Medulla oblongata (tissue), 1 donor: ENCODE results near the gene PAIP2.
"Not testable (repeated sequence)": the region's sequence is repeated elsewhere in the genome, so short reads cannot be mapped to it uniquely, and the experiment has no call there.

ENCODE experiments used
- DNase-seq: peaks from one replicate; pipeline ENCODE4 v3.0.0-alpha.2; 2015; ENCODE audit errors: extremely low spot score

PAIP2 gene

DNA sequence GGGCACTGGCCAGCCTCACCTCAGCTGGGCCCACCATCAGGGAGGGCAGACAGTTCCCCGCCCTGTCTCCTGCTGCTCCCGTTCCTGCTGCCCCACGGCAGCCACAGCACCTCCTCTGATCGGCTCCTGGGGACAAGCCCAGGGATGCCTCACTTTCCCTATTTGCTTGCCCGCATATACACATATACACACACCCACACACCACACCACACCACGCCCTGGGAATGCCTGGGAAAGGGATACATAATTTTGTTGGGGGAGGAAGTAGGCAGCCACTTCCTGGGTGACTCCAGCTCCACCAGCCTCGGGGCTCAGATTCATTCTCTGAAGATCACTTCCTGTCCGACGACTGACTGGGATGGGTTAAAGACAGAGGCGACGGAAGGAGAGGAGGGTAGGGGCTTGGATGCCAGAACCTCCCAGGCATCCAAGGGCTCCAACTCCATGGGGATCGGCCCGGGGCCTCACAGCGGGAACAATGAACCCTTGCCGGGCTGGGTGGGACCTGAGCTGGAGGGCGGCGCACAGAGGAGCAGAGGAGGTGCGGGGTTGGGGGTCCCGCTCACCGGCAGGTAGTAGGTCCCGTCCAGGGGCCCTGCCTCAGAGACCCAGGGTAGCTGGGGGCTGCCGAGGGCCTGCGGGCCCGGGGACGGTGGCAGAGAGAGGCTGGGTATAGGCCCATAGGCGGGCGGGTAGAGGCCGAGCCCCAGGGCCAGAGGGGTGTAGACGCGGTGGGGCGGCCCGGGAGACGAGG, 50.1 kb downstream of the PAIP2 start:
- DNase-seq = no peak

GRCh38 chr5:139392324-139392677, 50.6 kb downstream of the PAIP2 start:
- no peak for DNase-seq

DNA sequence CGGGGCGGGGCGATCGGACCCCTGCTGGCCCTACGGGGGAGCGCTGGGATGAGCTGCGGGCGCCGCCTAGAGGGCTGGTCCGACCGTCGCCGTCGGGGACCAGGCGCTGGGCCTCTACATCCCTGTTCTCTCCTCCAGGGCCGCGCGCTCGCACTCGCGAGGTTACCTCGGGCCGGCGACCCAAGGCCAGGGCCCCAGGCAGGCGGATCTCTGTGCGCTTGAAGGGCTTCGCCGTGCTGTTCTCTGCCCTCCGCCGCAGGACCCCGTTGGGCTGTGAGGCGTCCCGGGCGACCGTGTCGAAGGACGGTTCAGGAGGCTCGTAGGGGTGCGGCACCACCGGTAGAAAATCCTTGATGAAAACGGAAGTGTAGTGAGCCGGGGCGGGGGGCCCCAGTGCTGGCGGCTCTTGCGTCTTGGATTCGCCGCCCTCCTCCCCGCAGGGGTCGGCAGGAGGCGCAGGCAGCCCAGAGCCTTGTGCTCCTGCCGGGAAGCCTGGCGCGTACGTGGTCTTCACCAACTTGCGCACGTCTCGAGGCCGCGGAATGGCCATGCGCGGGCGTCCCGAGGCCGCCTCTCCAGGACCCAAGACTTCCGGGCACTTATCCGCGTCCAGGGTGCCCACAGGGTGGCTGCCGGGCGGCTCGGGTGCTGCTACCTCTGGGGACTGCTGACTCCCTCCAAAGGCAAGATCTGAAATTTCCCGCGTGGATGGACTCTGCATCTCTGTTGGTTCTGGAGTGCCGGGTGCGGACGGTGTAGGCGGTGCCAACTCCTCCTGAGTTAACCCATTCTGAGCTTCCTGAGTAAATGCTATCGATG, 51.2 kb downstream of the PAIP2 start:
- no peak for DNase-seq

GRCh38 chr5:139393497-139394122, 52.0 kb downstream of the PAIP2 start:
- no peak for DNase-seq

GRCh38 chr5:139394123-139394653, 52.5 kb downstream of the PAIP2 start:
- no peak for DNase-seq

DNA sequence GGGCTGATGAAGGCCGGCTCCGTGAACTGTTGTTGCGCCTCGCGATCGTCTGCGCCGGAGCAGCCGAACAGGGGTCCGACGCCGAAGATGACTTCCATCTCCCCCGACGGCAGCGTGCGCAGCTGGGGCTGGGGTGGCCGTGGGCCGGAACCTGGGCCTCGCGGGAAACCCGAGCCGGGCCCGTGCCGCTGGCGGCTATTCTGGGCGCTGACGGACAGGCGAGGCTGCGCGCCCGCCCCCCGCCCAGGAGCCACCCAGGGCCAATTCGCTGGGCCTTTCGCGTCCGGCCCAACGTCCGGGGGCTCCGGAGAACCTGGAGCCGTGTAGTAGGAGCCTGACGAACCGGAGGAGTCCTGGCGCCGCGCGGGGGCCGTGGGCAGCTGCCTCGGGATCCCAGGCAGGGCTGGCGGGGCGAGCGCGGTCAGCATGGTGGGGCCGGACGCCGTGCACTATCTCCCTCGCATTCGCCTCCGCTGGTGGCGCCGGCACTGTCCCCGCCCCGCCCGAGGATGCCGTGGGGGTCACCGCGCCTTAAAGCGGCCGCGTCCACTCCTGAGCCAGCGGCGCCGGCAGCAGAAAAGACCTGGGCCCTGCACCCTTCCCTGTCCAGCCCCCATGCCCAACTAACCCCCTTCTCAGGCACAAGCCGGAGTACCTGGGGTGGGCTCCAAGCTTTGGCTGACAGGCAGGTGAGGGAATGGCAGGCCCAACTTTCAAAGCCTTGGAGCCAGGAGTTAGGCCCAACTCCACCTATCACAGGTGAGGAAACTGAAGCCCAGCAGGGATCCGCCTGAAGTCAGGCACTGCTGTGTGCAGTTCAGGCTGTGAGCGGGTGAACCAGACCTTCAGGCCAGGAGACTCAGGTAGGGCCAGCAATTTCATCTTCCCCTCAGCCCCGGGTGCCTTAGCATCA, 53.3 kb downstream of the PAIP2 start, which contains the start of gene PROB1:
Gene PROB1, minus strand, starts transcription at position 451 of the 913 bp plus-strand sequence. Its CDS starts 23 bp downstream, at position 428.
- no peak for DNase-seq

- DNase-seq = no peak
These were observed 54.4 kb downstream of the PAIP2 start for GRCh38 chr5:139395844-139396640.

- no peak for DNase-seq
These were observed 55.0 kb downstream of the PAIP2 start for GRCh38 chr5:139396691-139397090.

DNA sequence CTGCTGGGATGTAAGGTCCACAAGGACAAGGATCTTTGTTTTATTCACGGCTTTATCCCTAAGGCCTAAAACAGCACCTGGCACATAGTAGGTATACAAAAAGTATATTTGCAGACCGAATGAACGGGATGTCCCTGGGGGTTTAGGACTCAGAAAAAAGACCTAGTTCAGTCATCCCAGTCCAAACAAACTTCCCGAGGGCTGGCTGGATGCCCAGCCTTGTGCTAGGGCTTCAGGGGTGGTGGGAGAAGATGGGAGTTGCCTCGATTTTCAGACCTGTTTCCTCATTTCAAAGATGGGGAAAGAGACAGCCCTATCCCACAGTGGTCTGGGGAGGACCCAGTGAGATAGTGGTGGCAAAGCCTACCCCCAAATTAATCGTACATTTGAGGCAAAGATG, 56.3 kb downstream of the PAIP2 start:
- DNase-seq = no peak

DNA sequence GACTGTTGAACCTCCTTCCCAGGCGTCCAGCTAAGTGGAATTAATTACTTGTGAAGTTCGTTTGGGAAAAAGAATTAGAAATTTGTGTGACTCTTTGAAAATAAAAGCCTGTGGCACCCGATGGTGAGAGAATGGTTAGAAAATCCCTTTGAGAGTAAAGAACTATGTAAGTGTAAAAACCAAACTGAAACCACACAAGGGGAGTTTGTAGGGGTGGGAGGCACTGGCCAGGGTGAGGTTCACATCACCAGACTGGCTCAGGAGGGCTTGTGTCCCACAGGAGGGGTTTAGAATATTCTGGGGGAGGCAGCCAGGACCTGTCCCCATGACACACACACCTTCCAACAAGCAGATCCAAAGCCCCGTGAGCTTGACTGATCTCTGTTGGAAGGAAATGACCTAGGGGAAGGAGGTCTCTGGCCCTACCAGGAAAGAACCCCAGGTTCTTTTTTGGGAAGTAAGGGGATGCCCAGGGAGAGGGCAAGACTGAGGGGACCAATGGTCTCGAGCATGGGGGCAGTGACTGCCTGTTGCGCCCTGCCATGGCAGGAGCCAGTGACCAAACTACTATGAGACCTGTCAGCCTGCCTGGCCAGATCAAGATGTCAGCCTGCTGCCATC, 58.0 kb downstream of the PAIP2 start:
- DNase-seq = no peak

- DNase-seq = no peak
These were observed 59.9 kb downstream of the PAIP2 start for GRCh38 chr5:139401546-139401945.

- DNase-seq = no peak
These were observed 61.0 kb downstream of the PAIP2 start for GRCh38 chr5:139402561-139403158.

DNA sequence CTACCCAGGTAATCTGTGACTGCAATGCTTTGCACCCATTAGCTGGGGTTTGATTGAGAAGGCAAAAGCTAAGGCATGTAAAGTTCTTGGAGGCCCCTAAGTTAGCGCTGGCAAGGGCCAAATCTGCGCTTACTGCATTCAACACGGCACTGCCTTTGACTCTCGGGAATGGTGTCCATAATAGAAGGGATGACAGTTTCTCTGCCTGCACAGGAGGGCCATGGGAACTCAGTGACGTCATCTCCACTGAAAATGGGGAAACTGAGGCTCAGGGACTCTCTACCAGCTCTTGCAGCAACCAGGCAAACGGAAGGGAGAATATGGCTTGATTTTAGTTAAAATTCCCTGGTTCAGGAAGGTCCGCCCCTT, 61.7 kb downstream of the PAIP2 start:
- DNase-seq = no peak

DNA sequence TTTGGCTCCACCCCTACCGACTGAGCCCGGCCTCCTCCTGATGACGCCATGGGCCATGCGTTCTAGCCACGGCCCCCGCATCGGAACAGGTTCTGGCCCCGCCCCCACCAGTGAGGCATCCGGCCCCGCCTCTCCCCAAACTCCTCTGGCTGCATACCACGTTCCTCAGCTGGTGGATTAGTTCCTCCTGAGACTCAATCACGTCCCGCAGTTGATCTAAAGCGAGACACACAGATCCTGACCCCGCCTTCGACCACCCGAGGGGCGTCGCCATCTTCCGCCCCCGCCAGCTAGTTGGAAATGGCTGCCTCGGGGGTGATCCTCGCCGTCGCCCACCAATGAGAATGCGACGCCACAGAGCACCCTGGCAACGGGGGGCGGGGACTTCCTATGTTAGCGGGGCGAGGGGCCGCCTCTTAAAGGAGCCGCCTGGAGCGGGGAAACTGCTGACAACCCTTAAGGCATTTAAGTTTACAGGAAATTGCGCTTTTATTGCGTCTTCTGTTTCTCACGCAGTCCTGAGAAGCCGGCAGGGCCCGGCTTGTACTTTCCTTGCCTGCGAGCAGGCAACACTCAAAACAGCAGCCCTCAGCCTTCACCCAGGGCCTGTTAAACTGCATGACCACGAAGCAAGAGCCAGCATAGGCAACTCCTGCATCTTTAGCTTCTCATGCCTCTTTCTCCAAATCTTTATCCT, 62.3 kb downstream of the PAIP2 start, which contains the start of gene SPATA24:
Gene SPATA24, minus strand, starts transcription at position 303 of the 697 bp plus-strand sequence. Its CDS starts 29 bp downstream, at position 274.
- peak; percentile 98 for DNase-seq

GRCh38 chr5:139404484-139404840, 62.8 kb downstream of the PAIP2 start:
- no peak for DNase-seq

GRCh38 chr5:139406963-139407362, 65.3 kb downstream of the PAIP2 start:
- no peak for DNase-seq

- no peak for DNase-seq
These were observed 65.9 kb downstream of the PAIP2 start for GRCh38 chr5:139407517-139407916.

DNA sequence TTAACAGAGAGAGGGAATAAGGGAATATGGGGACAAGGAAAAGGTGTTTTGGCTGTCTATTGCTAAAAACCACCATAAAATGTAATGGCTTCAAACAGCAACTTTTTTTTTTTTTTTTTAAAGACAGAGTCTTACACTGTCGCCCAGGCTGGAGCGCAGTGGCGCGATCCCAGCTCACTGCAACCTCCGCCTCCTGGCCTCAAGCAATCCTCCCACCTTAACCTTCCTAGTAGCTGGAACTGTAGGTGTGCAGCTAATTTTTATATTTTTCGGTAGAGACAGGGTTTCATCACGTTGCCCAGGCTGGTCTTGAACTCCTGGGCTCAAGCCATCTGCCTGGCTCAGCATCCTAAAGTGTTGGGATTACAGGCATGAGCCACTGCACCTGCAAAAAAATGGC, 66.5 kb downstream of the PAIP2 start:
- DNase-seq = no peak

DNA sequence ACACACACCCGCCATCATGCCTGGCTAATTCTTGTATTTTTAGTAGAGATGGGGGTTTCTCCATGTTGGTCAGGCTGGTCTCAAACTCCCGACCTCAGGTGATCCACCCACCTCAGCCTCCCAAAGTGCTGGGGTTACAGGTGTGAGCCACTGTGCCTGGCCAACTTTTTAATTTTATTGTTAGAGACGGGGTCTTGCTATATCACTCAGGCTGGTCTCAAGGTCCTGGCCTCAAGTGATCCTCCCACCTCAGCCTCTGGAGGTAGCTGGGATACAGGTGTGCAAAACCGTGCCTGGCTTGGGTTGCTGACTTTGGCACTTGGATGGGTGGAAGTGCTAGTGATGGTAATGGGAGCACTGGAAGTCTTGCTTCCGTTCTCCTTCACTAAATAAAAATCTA, 67.5 kb downstream of the PAIP2 start:
- not testable (repeated sequence) for DNase-seq
